Thyroid gland (tissue), 4 donors: Measurements from ENCODE around the gene VASN.

Experiments used
- CTCF ChIP-seq, 6 experiments: fragments of 200-600 bp in 3 of 6; fragments of 450-650 bp in 3 of 6; sonication (generic) in 3 of 6; IDR thresholded peaks; one replicate each; pipeline ENCODE4 v1.5.1; 2016 to 2019; ENCODE audit warnings: antibody characterized with exemption in 6 of 6, mild to moderate bottlenecking in 2 of 6, inconsistent platforms in 1 of 6, moderate library complexity in 1 of 6
- POLR2A ChIP-seq, 2 donors: fragments of 450-650 bp; IDR thresholded peaks; one replicate each; pipeline ENCODE4 v1.6.1; 2017; ENCODE audit warnings: antibody characterized with exemption in 2 of 2, mild to moderate bottlenecking in 2 of 2, moderate library complexity in 1 of 2

GRCh38 chr16:4328046-4328781, 43.4 kb upstream of the VASN start:
- TF ChIP-seq CTCF (IDR thresholded peaks at IDR 0.05) (peak; percentile 31 to 72 (median 62)), POLR2A (IDR thresholded peaks at IDR 0.05) (peak in 1 of 2 donors; percentile 40)
